ENCODE measurements around the gene GNAQ.
A peak's percentile ranks its signal among the peaks of the same experiment; 100 is the strongest.

The GNAQ gene

DNA sequence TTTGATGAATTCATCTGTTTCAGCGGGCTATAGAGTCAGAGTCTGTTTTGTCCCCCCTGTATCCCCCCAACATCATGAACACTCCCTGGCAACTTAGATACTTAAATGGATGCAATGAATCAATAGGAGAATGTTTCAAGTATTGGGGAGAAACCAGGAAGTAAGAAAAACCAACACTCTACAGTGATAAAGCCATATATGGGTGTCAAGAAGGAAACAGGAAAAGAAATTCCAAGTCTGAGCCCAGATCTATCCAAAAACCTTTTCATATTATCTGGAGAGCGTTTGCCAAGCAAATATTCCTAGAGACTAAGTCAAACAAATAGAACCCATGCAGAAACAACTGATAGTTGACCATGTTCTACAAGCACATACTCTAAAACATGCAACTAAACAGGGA lies 2.3 kb upstream of the GNAQ start:
- no peak for DNase-seq (ENCODE audit: low read depth in 2 of 2)
- TF ChIP-seq, protein P1, sequence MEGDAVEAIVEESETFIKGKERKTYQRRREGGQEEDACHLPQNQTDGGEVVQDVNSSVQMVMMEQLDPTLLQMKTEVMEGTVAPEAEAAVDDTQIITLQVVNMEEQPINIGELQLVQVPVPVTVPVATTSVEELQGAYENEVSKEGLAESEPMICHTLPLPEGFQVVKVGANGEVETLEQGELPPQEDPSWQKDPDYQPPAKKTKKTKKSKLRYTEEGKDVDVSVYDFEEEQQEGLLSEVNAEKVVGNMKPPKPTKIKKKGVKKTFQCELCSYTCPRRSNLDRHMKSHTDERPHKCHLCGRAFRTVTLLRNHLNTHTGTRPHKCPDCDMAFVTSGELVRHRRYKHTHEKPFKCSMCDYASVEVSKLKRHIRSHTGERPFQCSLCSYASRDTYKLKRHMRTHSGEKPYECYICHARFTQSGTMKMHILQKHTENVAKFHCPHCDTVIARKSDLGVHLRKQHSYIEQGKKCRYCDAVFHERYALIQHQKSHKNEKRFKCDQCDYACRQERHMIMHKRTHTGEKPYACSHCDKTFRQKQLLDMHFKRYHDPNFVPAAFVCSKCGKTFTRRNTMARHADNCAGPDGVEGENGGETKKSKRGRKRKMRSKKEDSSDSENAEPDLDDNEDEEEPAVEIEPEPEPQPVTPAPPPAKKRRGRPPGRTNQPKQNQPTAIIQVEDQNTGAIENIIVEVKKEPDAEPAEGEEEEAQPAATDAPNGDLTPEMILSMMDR (IDR thresholded peaks at IDR 0.05; ENCODE audit: low read depth, low read length): no peak
- H3K4me3 ChIP-seq (replicated peaks in 1 of 2; ENCODE audit: low read depth in 2 of 2, low read length in 2 of 2): no peak overlapping the region

DNA sequence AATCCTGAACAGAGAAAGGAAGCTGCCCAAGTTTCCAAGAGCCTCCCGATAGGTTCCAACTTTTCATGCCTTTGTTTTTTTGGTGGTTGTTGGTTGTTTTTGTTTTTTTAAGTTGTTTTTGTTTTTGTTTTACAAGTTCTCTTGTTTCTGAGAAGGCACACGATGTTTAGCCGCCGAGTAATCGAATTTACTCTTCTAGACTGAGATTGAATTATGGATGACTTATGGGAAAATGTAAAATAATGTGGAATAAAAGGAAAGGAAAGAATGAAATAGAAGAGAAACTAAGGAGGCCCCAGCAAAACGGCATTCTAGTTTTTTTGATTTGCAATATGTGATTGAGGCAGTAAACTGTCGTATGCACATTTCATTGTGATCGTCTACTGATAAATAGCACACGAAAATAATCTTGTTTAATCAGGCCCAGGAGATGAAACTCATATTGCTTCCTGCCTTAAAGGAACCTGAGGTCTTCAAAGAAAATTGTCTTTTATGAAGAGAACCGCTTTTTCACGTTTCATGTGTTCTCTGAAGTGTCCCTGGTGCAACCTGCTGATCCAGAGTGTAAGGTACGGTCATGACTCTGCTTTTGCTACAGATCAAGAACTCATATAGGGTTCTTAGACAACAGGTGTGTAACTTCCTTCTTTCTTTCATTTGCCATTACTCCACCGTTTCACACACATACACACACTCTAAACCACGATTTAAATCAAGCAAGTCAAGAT lies 1.3 kb upstream of the GNAQ start:
- H3K4me3 ChIP-seq (replicated peaks in 1 of 2; ENCODE audit: low read depth in 2 of 2, low read length in 2 of 2): peak overlapping the region; percentile 49 to 76
- TF ChIP-seq, protein P1 (IDR thresholded peaks at IDR 0.05; ENCODE audit: low read depth, low read length): no peak
- no peak for DNase-seq (ENCODE audit: low read depth in 2 of 2)

DNA sequence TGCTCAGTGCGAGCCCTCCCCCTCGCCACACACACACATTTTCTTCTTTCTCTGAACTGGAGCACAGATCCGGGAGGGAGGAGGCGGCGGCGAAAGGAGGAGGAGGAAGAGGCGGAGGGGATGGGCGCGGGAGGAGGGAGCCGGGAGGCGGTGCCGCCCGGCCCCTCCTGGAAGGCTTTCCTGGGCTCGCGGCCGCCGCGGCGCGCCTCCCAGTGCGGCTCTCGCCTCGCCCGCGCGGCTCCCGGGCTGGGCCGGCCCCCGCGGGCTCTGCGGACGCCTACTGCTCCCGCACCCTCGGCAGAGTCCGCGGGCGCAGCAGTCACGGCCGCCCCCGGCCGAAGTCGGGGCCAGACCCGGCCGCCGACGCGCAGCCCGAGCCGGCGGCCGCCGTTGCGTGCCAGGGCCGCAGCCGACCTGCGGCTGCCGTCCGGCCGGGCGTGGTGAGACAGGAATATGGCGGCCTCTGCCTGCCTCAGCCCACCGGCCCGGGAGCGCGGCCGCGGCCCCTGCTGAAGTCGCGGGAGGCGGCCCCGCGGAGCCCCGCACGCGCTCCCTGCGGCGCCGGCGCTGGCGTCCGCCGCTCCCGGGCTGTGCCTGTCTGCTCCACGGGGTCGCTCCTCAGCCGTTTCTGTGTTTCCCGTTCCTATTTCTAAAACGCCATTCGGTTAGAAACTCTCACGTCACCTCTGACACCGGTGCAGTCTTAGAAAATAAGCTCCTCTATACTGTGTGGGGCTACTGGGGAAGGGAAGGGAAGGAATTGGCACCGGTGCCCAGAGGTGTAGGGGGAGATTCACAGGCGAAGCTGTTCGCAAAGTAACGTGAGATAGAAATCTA lies 500 bp upstream of the GNAQ start:
- H3K4me3 ChIP-seq (replicated peaks in 1 of 2; ENCODE audit: low read depth in 2 of 2, low read length in 2 of 2): peak overlapping the region; percentile 49 to 76
- DNase-seq (ENCODE audit: low read depth in 2 of 2): peak; percentile 94 to 98
- TF ChIP-seq, protein P1 (IDR thresholded peaks at IDR 0.05; ENCODE audit: low read depth, low read length): no peak

DNA sequence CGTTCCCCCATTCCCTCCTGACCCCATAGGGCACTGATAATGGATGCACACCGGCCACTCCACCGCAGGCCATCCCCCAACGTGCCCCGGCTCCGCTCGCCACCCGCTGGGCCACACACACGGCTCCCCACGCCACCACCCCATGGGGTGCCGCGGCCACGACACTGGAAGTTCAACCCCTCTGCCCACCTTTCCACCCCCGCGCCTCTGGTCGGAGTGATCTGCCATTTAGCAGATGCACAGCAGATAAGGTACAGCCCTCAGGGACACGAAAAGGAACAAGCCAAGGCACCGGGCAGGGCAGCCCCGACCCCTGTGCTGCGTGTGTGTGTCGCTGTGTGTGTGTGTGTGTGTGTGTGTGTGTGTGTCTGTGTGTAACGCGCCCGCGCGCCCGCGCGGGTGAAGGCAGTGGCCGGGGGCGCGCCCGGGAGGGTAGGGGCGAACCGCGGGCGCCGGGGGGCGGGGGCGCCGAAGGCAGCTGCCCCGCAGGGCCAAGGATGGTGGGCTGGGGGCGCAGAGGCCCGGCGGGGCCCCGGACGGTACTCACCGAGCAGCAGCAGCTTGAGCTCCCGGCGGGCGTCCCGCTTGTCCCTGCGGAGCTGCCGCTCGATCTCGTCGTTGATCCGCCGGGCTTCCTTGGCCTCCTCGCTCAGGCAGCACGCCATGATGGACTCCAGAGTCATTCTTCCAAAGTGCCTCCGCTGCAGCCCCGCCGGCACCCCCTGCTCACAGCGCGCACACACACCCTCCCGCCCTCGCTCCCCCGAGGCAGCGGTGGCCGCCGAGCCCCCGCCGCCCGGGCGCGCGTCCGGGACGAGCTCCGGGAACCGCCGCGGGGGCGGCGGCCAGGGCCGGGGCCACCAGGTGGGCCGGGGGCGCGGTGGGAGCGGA lies 813 bp downstream of the GNAQ start:
- DNase-seq (ENCODE audit: low read depth in 2 of 2): peak; percentile 49 to 54
- TF ChIP-seq, protein P1 (IDR thresholded peaks at IDR 0.05; ENCODE audit: low read depth, low read length): no peak
- H3K4me3 ChIP-seq (replicated peaks in 1 of 2; ENCODE audit: low read depth in 2 of 2, low read length in 2 of 2): peak overlapping the region; percentile 76 to 88

DNA sequence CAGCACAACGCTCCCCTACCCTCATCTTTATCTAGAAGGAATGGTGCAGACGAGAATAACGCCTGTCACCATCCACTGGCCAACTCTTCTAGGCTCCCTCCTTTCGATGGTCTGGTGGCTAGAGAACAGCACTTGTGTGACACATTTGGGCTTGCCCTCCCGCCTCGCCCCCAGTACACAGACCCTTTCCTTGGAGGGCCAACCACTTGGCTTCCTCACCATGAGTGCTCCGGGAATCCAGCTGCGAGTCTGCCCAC lies 1.4 kb downstream of the GNAQ start:
- peak overlapping the region; percentile 76 to 88 for H3K4me3 ChIP-seq (replicated peaks in 1 of 2; ENCODE audit: low read depth in 2 of 2, low read length in 2 of 2)
- TF ChIP-seq, protein P1 (IDR thresholded peaks at IDR 0.05; ENCODE audit: low read depth, low read length): no peak
- no peak for DNase-seq (ENCODE audit: low read depth in 2 of 2)

DNA sequence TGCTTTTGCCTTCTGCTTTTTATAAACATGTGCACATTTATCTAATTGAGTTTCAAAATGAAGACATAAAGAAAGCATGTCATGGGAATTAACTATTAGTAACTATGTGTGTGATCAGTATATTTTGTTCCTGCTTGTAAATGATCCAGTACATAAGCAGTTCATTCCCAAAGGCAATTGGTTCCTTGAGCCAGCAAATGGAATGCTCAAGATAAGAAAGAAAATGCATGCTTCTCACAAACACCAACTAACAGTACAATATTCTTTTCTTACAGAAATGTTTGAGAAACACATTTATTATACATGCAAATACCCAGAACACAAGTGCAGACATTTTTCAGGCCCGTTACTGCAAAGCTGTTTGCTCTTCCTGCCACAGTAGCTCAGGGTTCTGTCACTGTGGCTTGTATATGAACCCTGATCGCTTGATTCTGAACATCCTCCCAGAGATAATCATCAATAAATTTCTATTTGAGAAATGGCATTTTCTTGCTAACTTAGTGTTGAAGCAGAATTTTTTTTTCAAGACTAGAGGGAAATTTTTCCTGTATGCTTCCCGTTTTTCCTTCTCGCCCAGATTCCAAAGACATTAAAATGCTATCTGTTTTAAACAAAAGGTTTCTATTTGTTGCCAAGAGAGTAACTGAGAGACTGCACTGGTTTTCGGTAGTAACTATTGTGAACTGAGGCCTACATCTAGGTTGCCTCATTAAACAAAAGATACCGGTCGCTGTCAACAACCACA lies 1.9 kb downstream of the GNAQ start:
- TF ChIP-seq, protein P1 (IDR thresholded peaks at IDR 0.05; ENCODE audit: low read depth, low read length): no peak
- peak overlapping the region; percentile 76 to 88 for H3K4me3 ChIP-seq (replicated peaks in 1 of 2; ENCODE audit: low read depth in 2 of 2, low read length in 2 of 2)
- peak; percentile 47 to 61 for DNase-seq (ENCODE audit: low read depth in 2 of 2)
